Mucosa of descending colon (tissue), 3 donors: ENCODE results near the gene RTN4. TPM values are rescaled to one million over a fixed set of nuclear protein-coding genes. Genes with fewer than 3 reads are reported as not detected.

Experiments used
- ATAC-seq: fragments of 200-7000 bp; cut with Tn5 transposase; one replicate; pipeline ENCODE4 v1.9.1; 2020; ENCODE audit warnings: mild to moderate bottlenecking, moderate library complexity
- DNase-seq, 3 donors: peaks; one replicate each; pipeline ENCODE4 v3.0.0-alpha.2; 2020
- H3K36me3 ChIP-seq: fragments of 200-600 bp; one replicate; pipeline ENCODE4 v1.8.0; 2021; ENCODE audit warnings: low read depth, mild to moderate bottlenecking
- H3K4me1 ChIP-seq: fragments of 200-600 bp; one replicate; pipeline ENCODE4 v1.8.0; 2021; ENCODE audit warnings: low read depth, mild to moderate bottlenecking
- H3K4me3 ChIP-seq: fragments of 200-600 bp; one replicate; pipeline ENCODE4 v1.8.0; 2021; ENCODE audit warnings: mild to moderate bottlenecking
- H3K9me3 ChIP-seq: fragments of 200-600 bp; one replicate; pipeline ENCODE4 v1.8.0; 2021; ENCODE audit warnings: mild to moderate bottlenecking
- CTCF ChIP-seq: fragments of 200-600 bp; IDR thresholded peaks from one replicate; pipeline ENCODE4 v1.8.0; 2022; ENCODE audit warnings: antibody characterized with exemption, mild to moderate bottlenecking
- intact Hi-C, 2 donors: fragments of 100-400 bp; cut with DNase I in 1 of 2; cut with micrococcal nuclease in 1 of 2; formaldehyde crosslinking; loops; one replicate each; pipeline versions ENCODE4 v1.11.0 to v1.11.1; 2022; cut with DNase I, micrococcal nuclease
- total RNA-seq, 3 donors: library from RNA; stranded (reverse); fragmentation: NEBNext Ultra II Directional in 2 of 3; extraction: Animal tissue kit (Norgen Biotek cat#: 25700) in 2 of 3; gene quantifications; one replicate each; pipeline versions ENCODE4 v1.2.1 to v1.2.4, GENCODE V29; 2021 to 2023
- donor health status: DM: no; HTN: no; CAD: no; lungs with moderate emphysema.
- donor health status: DM: no; HTN: no; CAD: no.
- donor health status: DM: no; HTN: yes; CAD: no.

Gene RTN4
- total RNA-seq, 3 donors from 2014 or later: 219 to 278 (median 224) TPM

- H3K4me1 ChIP-seq: no peaks in the 10 kb centered on the region
- intact Hi-C loops: no loop called here
- DNase-seq (no peak), ATAC-seq (no peak)
- no peaks in the 10 kb centered on the region for H3K36me3 ChIP-seq
- H3K9me3 ChIP-seq: no peaks in the 10 kb centered on the region
- TF ChIP-seq CTCF: no peak
- no peak overlapping the region for H3K4me3 ChIP-seq
Measured at GRCh38 chr2:55062754-55063153, 12.5 kb upstream of the RTN4 start.

GRCh38 chr2:55061523-55062344, 11.5 kb upstream of the RTN4 start:
- no peaks in the 10 kb centered on the region for H3K9me3 ChIP-seq
- no peak for TF ChIP-seq CTCF
- H3K4me1 ChIP-seq: no peaks in the 10 kb centered on the region
- no peaks in the 10 kb centered on the region for H3K36me3 ChIP-seq
- ATAC-seq (no peak), DNase-seq (no peak)
- intact Hi-C loops: no loop called here
- H3K4me3 ChIP-seq: no peak overlapping the region

- intact Hi-C loops: no loop called here
- ATAC-seq (no peak), DNase-seq (no peak)
- Histone ChIP-seq H3K36me3 (no peaks in the 10 kb centered on the region), H3K9me3 (no peaks in the 10 kb centered on the region), H3K4me1 (no peaks in the 10 kb centered on the region), H3K4me3 (no peak overlapping the region)
- no peak for TF ChIP-seq CTCF
Measured at GRCh38 chr2:55059793-55060192, 9.5 kb upstream of the RTN4 start.

GRCh38 chr2:55057474-55057873, 7.2 kb upstream of the RTN4 start:
- H3K4me3 ChIP-seq: no peak overlapping the region

GRCh38 chr2:55056024-55056521, 5.8 kb upstream of the RTN4 start:
- DNase-seq: no peak
- no peak for TF ChIP-seq CTCF
- Histone ChIP-seq H3K9me3 (no peaks in the 10 kb centered on the region), H3K36me3 (no peaks in the 10 kb centered on the region), H3K4me1 (peaks cover 9% of the 10 kb centered on the region), H3K4me3 (no peak overlapping the region)
- ATAC-seq: no peak
- intact Hi-C loops: no loop called here

More at GRCh38 chr2:55057474-55057873, 7.2 kb upstream of the RTN4 start:
- no peak for DNase-seq
- intact Hi-C loops: no loop called here
- TF ChIP-seq CTCF: no peak
- Histone ChIP-seq H3K4me1 (no peaks in the 10 kb centered on the region), H3K36me3 (no peaks in the 10 kb centered on the region), H3K9me3 (no peaks in the 10 kb centered on the region)
- ATAC-seq: no peak
